K562 (cell line): ENCODE measurements around the gene AHNAK. TPM values are rescaled to one million over a fixed set of nuclear protein-coding genes. Genes with fewer than 3 reads are reported as not detected.

Experiments used
- ATAC-seq: fragments of 200-7000 bp; cut with Tn5 transposase; 3 replicates; pipeline ENCODE4 v1.9.1; 2020; ENCODE audit warnings: moderate library complexity
- BruUV-seq: library from RNA; stranded (reverse); fragments of 400-500 nt; replicated peaks from 2 replicates; lab custom pipeline; 2021; lab: Mats Ljungman, UMichigan
- CTCF ChIA-PET: fragments of 300-600 bp; formaldehyde crosslinking; extraction: SDS; loops from one replicate; lab custom pipeline; 2021; ENCODE audit warnings: low intra/inter-chr PET ratio; lab: Yijun Ruan, JAX
- POLR2A ChIA-PET: fragments of 300-600, 350-650 bp; sonication (Branson Sonifier 250); formaldehyde crosslinking; extraction: SDS; loops from one replicate; lab custom pipeline; 2021; ENCODE audit warnings: antibody characterized with exemption, inconsistent platforms; lab: Yijun Ruan, JAX
- DNase-seq, 4 experiments: peaks; one replicate each; pipeline versions ENCODE4 v3.0.0 to v3.0.0-alpha.2; 2011 to 2018; ENCODE audit warnings: low spot score in 3 of 4, mixed read lengths in 3 of 4; ENCODE audit errors: extremely low read depth in 1 of 4
- FAIRE-seq: peaks from 2 replicates; lab custom pipeline; 2011; peaks lifted over from hg19 to GRCh38; lab: Jason Lieb, UNC
- H2AFZ ChIP-seq: 2 replicates; pipeline ENCODE4 v1.6.0; 2011; ENCODE audit warnings: low read depth, low read length, control low read depth, inconsistent platforms
- H3K27ac ChIP-seq: fragments of 200-600 bp; 3 replicates; pipeline ENCODE4 v1.8.0; 2011; ENCODE audit warnings: low read depth, mild to moderate bottlenecking, control low read depth, inconsistent platforms, low read length, moderate library complexity, mixed read lengths; ENCODE audit errors: extremely low read depth
- H3K27me3 ChIP-seq, 2 experiments: fragments of 300-600 bp in 1 of 2; 2 replicates in 1 of 2; 3 replicates in 1 of 2; pipeline versions ENCODE4 v1.6.0 to v1.8.0; 2011; ENCODE audit warnings: inconsistent platforms in 2 of 2, low read length in 2 of 2, mild to moderate bottlenecking in 1 of 2, mixed read lengths in 1 of 2, moderate library complexity in 1 of 2; ENCODE audit not compliant: control insufficient read depth in 2 of 2, insufficient read depth in 2 of 2
- H3K36me3 ChIP-seq: fragments of 300-600 bp; 3 replicates; pipeline ENCODE4 v1.8.0; 2011; ENCODE audit warnings: mild to moderate bottlenecking, low read length, inconsistent platforms; ENCODE audit not compliant: control insufficient read depth, insufficient read depth
- H3K4me1 ChIP-seq, 2 experiments: fragments of 200-600 bp in 1 of 2; replicated peaks in 1 of 2; 2 replicates in 1 of 2; 3 replicates in 1 of 2; pipeline versions ENCODE4 v1.5.1 to v1.8.0; 2011; ENCODE audit warnings: inconsistent platforms in 2 of 2, low read length in 2 of 2, mild to moderate bottlenecking in 1 of 2, mixed read lengths in 1 of 2, moderate library complexity in 1 of 2; ENCODE audit not compliant: control insufficient read depth in 2 of 2, insufficient read depth in 2 of 2
- H3K4me2 ChIP-seq: 2 replicates; pipeline ENCODE4 v1.6.1; 2011; ENCODE audit warnings: low read length, control low read depth, inconsistent platforms, mixed read lengths; ENCODE audit not compliant: insufficient read depth
- H3K4me3 ChIP-seq: fragments of 200-600 bp; sonication (generic), shearing (Covaris generic); 2 replicates; pipeline ENCODE4 v1.5.1; 2016; ENCODE audit warnings: control low read depth, inconsistent platforms
- H3K79me2 ChIP-seq: fragments of 200-600 bp; 3 replicates; pipeline ENCODE4 v1.8.0; 2011; ENCODE audit warnings: low read length, inconsistent platforms; ENCODE audit not compliant: control insufficient read depth, insufficient read depth
- H3K9ac ChIP-seq, 2 experiments: 2 replicates each; pipeline versions ENCODE4 v1.6.0 to v1.6.1; 2011; ENCODE audit warnings: low read depth in 2 of 2, low read length in 2 of 2, control low read depth in 1 of 2, inconsistent platforms in 1 of 2, mild to moderate bottlenecking in 1 of 2, mixed read lengths in 1 of 2; ENCODE audit not compliant: insufficient read depth in 1 of 2
- H3K9me1 ChIP-seq: one replicate; pipeline ENCODE4 v1.6.0; 2011; ENCODE audit warnings: inconsistent platforms, mild to moderate bottlenecking, low read length, moderate library complexity; ENCODE audit not compliant: control insufficient read depth, insufficient read depth
- H3K9me3 ChIP-seq: replicated peaks from 2 replicates; pipeline ENCODE4 v1.5.1; 2011; ENCODE audit warnings: low read depth, low read length, inconsistent platforms; ENCODE audit not compliant: control insufficient read depth, insufficient read depth
- H4K20me1 ChIP-seq: replicated peaks from 2 replicates; pipeline ENCODE4 v1.6.1; 2011; ENCODE audit warnings: low read length, inconsistent platforms, mixed read lengths; ENCODE audit not compliant: control insufficient read depth, insufficient read depth
- EP400 ChIP-seq: fragments of 450-650 bp; IDR thresholded peaks from 2 replicates; pipeline ENCODE4 v1.6.1; 2017; ENCODE audit warnings: antibody characterized with exemption, mild to moderate bottlenecking, moderate library complexity
- MYNN ChIP-seq, 2 experiments: sonication (generic); formaldehyde crosslinking in 1 of 2; IDR thresholded peaks; 2 replicates each; pipeline versions ENCODE4 v1.5.0 to v1.6.1; 2016 to 2020; ENCODE audit warnings: antibody characterized with exemption in 1 of 2, missing genetic modification reagents in 1 of 2
- NCOA2 ChIP-seq, 2 experiments: fragments of 450-650 bp; IDR thresholded peaks; 2 replicates each; pipeline ENCODE4 v1.6.1; 2018; ENCODE audit warnings: mild to moderate bottlenecking in 2 of 2, moderate library complexity in 1 of 2; ENCODE audit not compliant: partially characterized antibody in 2 of 2
- POLR3A ChIP-seq: IDR thresholded peaks from 2 replicates; pipeline ENCODE4 v1.6.1; 2011; ENCODE audit warnings: borderline replicate concordance, mild to moderate bottlenecking, moderate library complexity; ENCODE audit not compliant: insufficient read length, insufficient read depth; ENCODE audit errors: extremely low read depth
- RB1 ChIP-seq: fragments of 450-650 bp; IDR thresholded peaks from 2 replicates; pipeline ENCODE4 v1.6.1; 2017; ENCODE audit warnings: low read depth, mild to moderate bottlenecking
- SIN3A ChIP-seq, 2 experiments: fragments of 150-350 bp in 1 of 2; IDR thresholded peaks; 2 replicates each; pipeline ENCODE4 v1.6.1; 2011 to 2016; ENCODE audit warnings: borderline replicate concordance in 2 of 2, low read depth in 2 of 2, low read length in 2 of 2, mild to moderate bottlenecking in 2 of 2, moderate library complexity in 2 of 2; ENCODE audit not compliant: control insufficient read depth in 1 of 2
- STAG1 ChIP-seq: sonication (generic); formaldehyde crosslinking; IDR thresholded peaks from 2 replicates; pipeline ENCODE4 v1.5.0; 2020; ENCODE audit warnings: missing genetic modification reagents, borderline replicate concordance
- ZEB2 ChIP-seq: fragments of 450-650 bp; IDR thresholded peaks from 2 replicates; pipeline ENCODE4 v1.6.1; 2016
- WGBS: fragments of 100-300 bp; shearing (Covaris generic); methylation state at CpG from one replicate; pipeline ENCODE4 v1.1.6; 2016; ENCODE audit warnings: low coverage, mixed read lengths; ENCODE audit not compliant: insufficient coverage; ENCODE audit errors: missing lambda C conversion rate; 5-methylcytosine and 5-hydroxymethylcytosine counted together
- in situ Hi-C: fragments of 300-500 bp; cut with MboI; formaldehyde crosslinking; loops from 4 replicates; pipeline ENCODE4 v1.15.0; 2018; ENCODE audit warnings: inconsistent platforms, mixed read lengths
- intact Hi-C: fragments of 100-400 bp; cut with micrococcal nuclease; formaldehyde crosslinking; loops from 2 replicates; pipeline ENCODE4 v1.14.2; 2022
- polyA plus RNA-seq, 8 experiments: library from polyadenylated mRNA; depleted of rRNA in 4 of 8; stranded (reverse) in 5 of 8; unstranded in 3 of 8; fragments of >200 nt; fragmentation: Nextera tagmentation in 2 of 8; fragmentation: Illumina TruSeq in 1 of 8; extraction: Ambion mirVana in 2 of 8; extraction: Trizol in 1 of 8; gene quantifications; 2 replicates each; pipeline versions ENCODE4 v1.2.1 to v1.2.3, GENCODE V29; 2011 to 2014; ENCODE audit warnings: inconsistent platforms in 1 of 8, missing spikeins in 1 of 8
- total RNA-seq, 7 experiments: library from RNA; depleted of rRNA in 6 of 7; stranded (reverse); fragments of >200 nt in 6 of 7; fragmentation: Illumina TruSeq in 2 of 7; extraction: Trizol in 2 of 7; gene quantifications; 2 replicates each; pipeline versions ENCODE4 v1.2.1 to v1.2.3, GENCODE V29; 2011 to 2021; ENCODE audit warnings: low replicate concordance in 1 of 7
- TF ChIP-seq, protein P1 (sequence below): sonication (generic); formaldehyde crosslinking; IDR thresholded peaks from 2 replicates; pipeline ENCODE4 v1.8.0; 2022; ENCODE audit warnings: mild to moderate bottlenecking, missing genetic modification reagents
- TF ChIP-seq, protein P2 (sequence below): fragments of 200-800 bp; sonication (Bioruptor generic); IDR thresholded peaks from 2 replicates; pipeline ENCODE4 v1.6.1; 2017; ENCODE audit warnings: missing genetic modification characterization, missing compliant biosample characterization
- TF ChIP-seq, protein P3 (sequence below): sonication (generic); formaldehyde crosslinking; IDR thresholded peaks from 2 replicates; pipeline ENCODE4 v1.8.0; 2022; ENCODE audit warnings: missing genetic modification reagents, mild to moderate bottlenecking, moderate library complexity, borderline replicate concordance

AHNAK gene
- total and polyA plus RNA-seq, 9 of the 15 experiments (the other 6 are each of a cell fraction or from before 2014, with no cell fraction given), result 1.5 to 89.7 (median 45.0) TPM

- Histone ChIP-seq H3K27me3 (no peaks in the 10 kb centered on the region), H3K36me3 (peaks cover 71% of the 10 kb centered on the region), H3K79me2 (peaks cover 56% of the 10 kb centered on the region), H3K4me2 (peak overlapping the region; percentile 16; the same call in 1 of the 2 replicates), H4K20me1 (no peaks in the 10 kb centered on the region), H3K27ac (peak overlapping the region; percentile 23; the same call in 1 of the 3 replicates), H3K9me3 (no peaks in the 10 kb centered on the region), H3K9me1 (no peaks in the 10 kb centered on the region), H3K9ac (peak overlapping the region in 1 of 2 experiments; percentile 72; a peak in 2 of 4 replicates), H3K4me3 (no peak overlapping the region), H3K4me1 (peaks cover 26 to 28% of the 10 kb centered on the region in 2 experiments), H2AFZ (no peak overlapping the region)
- peak; percentile 73 for ATAC-seq
- DNase-seq, result peak; percentile 49 to 89 (median 61)
- BruUV-seq, result no TSS peak
- POLR2A ChIA-PET, result interaction anchor here (0.6 to 2.9 kb wide), 12 partner anchors 7 to 212 kb away, joined by 3 to 45 read pairs (median 4); partner anchors contain the start of genes C11orf98, CSKMT, MTA2 and NXF1
- 47% methylated on average over 7 of the region's 13 CpGs for WGBS
- intact Hi-C loops, result loop anchor here (2.0 to 10.0 kb wide), 5 partner anchors 99 to 291 kb away; partner anchors contain the start of genes HNRNPUL2, SLC3A2 and TTC9C
- peak; percentile 86 for FAIRE-seq
- in situ Hi-C loops, result no loop called here
- CTCF ChIA-PET, result interaction anchor here (0.8 kb wide), 1 partner anchor 177 kb away, joined by 3 read pairs; no protein-coding TSS in a partner anchor
- TF ChIP-seq POLR3A (no peak), NCOA2 (IDR thresholded peaks at IDR 0.05; ENCODE audit: partially characterized antibody in 2 of 2) (no peak), EP400 (peak; percentile 24; the same call in 1 of the 2 replicates), MYNN (IDR thresholded peaks at IDR 0.05) (peak; percentile 69), MYNN (CRISPR knock-in tag; IDR thresholded peaks at IDR 0.05) (no peak), STAG1 (0 out of 2 replicates have a peak, but pooled peaks have one; percentile 21), SIN3A (IDR thresholded peaks at IDR 0.05; ENCODE audit: borderline replicate concordance in 2 of 2, control insufficient read depth in 1 of 2, low read depth in 2 of 2, low read length in 2 of 2) (0 out of 4 replicates have a peak, but pooled peaks of 1 of the 2 experiments have one; percentile 35), RB1 (peak; percentile 37; the same call in 1 of the 2 replicates), ZEB2 (peak; percentile 71; the same call in 1 of the 2 replicates)
- TF ChIP-seq, protein P1, sequence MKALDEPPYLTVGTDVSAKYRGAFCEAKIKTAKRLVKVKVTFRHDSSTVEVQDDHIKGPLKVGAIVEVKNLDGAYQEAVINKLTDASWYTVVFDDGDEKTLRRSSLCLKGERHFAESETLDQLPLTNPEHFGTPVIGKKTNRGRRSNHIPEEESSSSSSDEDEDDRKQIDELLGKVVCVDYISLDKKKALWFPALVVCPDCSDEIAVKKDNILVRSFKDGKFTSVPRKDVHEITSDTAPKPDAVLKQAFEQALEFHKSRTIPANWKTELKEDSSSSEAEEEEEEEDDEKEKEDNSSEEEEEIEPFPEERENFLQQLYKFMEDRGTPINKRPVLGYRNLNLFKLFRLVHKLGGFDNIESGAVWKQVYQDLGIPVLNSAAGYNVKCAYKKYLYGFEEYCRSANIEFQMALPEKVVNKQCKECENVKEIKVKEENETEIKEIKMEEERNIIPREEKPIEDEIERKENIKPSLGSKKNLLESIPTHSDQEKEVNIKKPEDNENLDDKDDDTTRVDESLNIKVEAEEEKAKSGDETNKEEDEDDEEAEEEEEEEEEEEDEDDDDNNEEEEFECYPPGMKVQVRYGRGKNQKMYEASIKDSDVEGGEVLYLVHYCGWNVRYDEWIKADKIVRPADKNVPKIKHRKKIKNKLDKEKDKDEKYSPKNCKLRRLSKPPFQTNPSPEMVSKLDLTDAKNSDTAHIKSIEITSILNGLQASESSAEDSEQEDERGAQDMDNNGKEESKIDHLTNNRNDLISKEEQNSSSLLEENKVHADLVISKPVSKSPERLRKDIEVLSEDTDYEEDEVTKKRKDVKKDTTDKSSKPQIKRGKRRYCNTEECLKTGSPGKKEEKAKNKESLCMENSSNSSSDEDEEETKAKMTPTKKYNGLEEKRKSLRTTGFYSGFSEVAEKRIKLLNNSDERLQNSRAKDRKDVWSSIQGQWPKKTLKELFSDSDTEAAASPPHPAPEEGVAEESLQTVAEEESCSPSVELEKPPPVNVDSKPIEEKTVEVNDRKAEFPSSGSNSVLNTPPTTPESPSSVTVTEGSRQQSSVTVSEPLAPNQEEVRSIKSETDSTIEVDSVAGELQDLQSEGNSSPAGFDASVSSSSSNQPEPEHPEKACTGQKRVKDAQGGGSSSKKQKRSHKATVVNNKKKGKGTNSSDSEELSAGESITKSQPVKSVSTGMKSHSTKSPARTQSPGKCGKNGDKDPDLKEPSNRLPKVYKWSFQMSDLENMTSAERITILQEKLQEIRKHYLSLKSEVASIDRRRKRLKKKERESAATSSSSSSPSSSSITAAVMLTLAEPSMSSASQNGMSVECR, result peak; percentile 61; the same call in 1 of the 2 replicates
- TF ChIP-seq, protein P2, sequence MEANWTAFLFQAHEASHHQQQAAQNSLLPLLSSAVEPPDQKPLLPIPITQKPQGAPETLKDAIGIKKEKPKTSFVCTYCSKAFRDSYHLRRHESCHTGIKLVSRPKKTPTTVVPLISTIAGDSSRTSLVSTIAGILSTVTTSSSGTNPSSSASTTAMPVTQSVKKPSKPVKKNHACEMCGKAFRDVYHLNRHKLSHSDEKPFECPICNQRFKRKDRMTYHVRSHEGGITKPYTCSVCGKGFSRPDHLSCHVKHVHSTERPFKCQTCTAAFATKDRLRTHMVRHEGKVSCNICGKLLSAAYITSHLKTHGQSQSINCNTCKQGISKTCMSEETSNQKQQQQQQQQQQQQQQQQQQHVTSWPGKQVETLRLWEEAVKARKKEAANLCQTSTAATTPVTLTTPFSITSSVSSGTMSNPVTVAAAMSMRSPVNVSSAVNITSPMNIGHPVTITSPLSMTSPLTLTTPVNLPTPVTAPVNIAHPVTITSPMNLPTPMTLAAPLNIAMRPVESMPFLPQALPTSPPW (CRISPR knock-in tag), result peak; percentile 46; the same call in 1 of the 2 replicates
- TF ChIP-seq, protein P3, sequence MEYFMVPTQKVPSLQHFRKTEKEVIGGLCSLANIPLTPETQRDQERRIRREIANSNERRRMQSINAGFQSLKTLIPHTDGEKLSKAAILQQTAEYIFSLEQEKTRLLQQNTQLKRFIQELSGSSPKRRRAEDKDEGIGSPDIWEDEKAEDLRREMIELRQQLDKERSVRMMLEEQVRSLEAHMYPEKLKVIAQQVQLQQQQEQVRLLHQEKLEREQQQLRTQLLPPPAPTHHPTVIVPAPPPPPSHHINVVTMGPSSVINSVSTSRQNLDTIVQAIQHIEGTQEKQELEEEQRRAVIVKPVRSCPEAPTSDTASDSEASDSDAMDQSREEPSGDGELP (CRISPR knock-in tag), result peak; percentile 35; the same call in 1 of the 2 replicates
These were observed 46.9 kb upstream of the AHNAK start for GRCh38 chr11:62593434-62594044.
